Stimulated activated CD4-positive, alpha-beta T cell treated with anti-CD3 and anti-CD28 coated beads, TNF-alpha, amount 100 ng/mL, for 4 hours (primary cell): ENCODE results near the gene MSH6.

Source experiments
- DNase-seq, 3 experiments: peaks; one replicate each; pipeline ENCODE4 v3.0.0-alpha.2; 2020; ENCODE audit warnings: low read depth in 3 of 3

The MSH6 gene, protein sequence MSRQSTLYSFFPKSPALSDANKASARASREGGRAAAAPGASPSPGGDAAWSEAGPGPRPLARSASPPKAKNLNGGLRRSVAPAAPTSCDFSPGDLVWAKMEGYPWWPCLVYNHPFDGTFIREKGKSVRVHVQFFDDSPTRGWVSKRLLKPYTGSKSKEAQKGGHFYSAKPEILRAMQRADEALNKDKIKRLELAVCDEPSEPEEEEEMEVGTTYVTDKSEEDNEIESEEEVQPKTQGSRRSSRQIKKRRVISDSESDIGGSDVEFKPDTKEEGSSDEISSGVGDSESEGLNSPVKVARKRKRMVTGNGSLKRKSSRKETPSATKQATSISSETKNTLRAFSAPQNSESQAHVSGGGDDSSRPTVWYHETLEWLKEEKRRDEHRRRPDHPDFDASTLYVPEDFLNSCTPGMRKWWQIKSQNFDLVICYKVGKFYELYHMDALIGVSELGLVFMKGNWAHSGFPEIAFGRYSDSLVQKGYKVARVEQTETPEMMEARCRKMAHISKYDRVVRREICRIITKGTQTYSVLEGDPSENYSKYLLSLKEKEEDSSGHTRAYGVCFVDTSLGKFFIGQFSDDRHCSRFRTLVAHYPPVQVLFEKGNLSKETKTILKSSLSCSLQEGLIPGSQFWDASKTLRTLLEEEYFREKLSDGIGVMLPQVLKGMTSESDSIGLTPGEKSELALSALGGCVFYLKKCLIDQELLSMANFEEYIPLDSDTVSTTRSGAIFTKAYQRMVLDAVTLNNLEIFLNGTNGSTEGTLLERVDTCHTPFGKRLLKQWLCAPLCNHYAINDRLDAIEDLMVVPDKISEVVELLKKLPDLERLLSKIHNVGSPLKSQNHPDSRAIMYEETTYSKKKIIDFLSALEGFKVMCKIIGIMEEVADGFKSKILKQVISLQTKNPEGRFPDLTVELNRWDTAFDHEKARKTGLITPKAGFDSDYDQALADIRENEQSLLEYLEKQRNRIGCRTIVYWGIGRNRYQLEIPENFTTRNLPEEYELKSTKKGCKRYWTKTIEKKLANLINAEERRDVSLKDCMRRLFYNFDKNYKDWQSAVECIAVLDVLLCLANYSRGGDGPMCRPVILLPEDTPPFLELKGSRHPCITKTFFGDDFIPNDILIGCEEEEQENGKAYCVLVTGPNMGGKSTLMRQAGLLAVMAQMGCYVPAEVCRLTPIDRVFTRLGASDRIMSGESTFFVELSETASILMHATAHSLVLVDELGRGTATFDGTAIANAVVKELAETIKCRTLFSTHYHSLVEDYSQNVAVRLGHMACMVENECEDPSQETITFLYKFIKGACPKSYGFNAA (N-terminal part only)

GRCh38 chr2:47782671-47783485, at the start of gene MSH6:
Gene MSH6 (plus strand): TSS chr2:47783145. CDS start chr2:47783234, 89 bp downstream.
- peak; percentile 81 to 84 (median 82) for DNase-seq

GRCh38 chr2:47735136-47735869, 47.6 kb upstream of the MSH6 start:
- DNase-seq, result no peak

DNA sequence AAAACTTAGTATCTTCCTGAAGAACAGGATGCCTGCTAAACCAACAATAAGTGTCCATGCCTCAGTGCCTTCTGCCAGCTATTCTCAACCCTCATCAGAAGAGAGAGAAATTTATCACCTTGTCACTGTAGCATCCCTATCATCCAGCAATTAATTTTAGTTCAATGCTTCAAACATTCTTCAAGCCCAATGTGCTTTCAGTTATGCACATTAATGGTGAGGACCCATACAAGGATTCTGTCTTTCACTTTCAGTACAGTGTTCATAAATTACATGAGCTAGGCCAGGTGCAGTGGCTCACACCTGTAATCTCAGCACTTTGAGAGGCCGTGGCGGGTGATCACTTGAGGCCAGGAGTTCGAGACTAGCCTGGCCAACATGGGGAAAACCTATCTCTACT, 47.0 kb upstream of the MSH6 start:
- DNase-seq, result no peak

GRCh38 chr2:47737191-47737975, 45.6 kb upstream of the MSH6 start:
- no peak for DNase-seq

DNA sequence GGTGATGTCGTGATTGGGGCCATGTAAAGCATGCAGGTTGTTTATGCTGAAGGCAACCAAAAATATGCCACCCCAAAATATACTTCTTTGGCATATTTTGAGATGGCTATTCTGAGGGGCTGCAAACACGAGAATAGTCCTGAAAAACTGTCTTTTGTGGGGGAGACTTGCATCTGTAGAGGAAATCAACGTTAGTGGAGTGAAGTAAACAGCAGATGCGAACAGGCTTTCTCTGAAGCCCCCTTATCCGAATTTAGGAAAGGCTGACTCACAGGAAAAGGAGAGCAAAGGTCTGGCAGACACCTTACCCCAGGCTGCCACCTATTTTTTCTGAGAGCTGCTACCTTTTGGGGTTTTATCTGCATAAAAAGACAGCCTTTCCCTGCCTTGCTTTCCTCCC, 44.6 kb upstream of the MSH6 start:
- DNase-seq, result no peak

DNA sequence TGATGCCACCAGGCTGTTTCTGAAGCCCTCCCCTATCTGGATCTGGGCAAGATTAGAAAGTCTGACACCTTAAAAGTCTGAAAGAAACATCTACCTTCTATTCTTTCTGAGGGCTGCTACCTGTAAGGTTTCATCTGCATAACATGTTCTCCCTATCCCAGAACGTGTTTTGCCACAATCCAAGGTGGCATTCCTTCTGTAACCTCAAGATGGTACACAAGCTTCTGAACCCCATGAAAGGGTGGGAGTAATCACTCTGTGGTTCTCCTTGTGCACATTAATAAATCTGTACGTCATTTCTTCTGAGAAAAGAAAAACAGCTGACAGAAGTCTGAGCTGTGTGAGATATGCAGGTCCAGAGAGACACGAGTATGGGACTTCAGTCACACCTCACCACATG, 41.8 kb upstream of the MSH6 start:
- DNase-seq, result no peak

- DNase-seq, result no peak
Measured at GRCh38 chr2:47741637-47742036, 41.3 kb upstream of the MSH6 start.

- no peak for DNase-seq
Measured at GRCh38 chr2:47744074-47744473, 38.9 kb upstream of the MSH6 start.

DNA sequence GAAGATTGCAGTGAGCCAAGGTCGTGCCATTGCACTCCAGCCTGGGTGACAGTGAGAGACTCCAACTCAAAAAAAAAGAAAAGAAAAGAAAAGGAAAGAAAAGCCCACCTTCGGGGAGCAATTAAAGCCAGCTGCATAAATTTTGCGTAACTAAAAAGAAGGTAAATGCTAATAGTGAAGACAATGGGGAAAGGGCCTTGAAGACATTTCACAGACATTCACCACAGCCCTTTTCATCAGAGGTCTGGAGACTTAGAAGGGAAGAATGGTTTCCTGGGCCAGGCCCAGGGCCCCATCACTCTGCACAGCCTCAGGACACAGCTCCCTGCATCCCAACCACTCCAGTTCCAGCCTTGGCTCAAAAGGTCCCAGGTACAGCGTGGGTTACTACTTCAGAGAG, 35.1 kb upstream of the MSH6 start:
- no peak for DNase-seq

DNA sequence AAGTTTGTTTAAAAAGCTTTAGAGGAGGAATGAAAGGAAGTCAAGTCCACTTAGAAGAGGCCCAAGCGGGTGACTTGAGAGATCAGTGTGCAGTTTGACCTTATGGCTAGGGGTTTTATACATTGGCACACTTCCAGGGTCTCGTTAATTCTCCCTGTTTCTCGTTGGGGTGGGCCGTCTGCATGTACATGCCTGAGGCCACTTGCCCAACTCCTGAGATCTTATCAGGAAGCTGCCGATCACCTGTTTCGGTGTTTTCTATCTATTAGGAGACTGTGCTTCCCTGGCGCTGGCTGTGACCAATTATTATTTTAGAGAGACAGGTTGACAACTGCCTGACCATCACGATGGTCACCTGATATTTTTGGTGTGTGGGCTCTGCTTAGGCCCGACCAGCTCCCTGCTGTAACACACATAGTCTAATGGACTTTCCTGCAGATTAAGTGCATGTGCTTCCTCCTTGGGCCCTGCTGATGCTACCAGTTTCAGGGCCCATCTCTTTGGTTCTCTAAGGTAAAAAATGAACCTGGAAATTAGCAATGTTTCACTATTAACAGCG, 31.0 kb upstream of the MSH6 start:
- DNase-seq, result no peak

GRCh38 chr2:47767497-47767844, 15.5 kb upstream of the MSH6 start:
- no peak for DNase-seq

DNA sequence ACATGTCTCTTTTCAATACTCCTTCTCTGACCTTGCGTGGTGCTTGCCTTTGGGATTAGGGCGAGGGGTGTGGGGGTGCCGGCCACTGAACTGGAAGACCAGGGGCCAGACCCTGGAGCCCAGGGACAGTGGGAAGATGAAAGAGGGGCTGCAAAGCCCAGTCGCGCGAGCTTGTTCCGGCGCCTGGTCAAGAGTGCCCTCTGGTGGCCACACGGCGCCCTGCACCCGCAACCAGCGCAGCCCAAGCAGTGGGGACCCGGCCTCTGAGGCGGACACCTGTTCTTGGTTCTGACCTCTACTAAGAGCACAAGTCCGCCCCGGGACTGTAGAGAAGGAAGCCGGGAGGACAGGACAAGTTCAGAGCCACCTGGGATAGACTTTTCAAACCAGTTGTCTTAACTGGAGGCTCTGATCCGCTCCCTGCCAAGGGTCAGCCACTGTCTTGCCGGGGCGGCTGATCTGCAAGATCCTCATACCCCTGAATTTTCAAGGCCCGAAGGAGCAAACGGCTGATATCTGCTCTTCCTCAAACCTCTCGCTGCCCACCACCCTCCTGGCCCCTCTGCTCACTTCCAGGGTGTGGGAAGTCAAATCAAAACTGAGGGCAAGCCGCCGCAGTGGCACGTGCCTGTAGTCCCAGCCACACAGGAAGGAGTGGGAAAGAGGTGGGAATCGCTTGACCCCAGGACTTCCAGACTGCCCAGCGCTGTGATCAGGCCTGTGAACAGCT, 14.9 kb upstream of the MSH6 start:
- peak; percentile 49 to 60 (median 50) for DNase-seq

- DNase-seq, result no peak
Measured at GRCh38 chr2:47769318-47769717, 13.6 kb upstream of the MSH6 start.

DNA sequence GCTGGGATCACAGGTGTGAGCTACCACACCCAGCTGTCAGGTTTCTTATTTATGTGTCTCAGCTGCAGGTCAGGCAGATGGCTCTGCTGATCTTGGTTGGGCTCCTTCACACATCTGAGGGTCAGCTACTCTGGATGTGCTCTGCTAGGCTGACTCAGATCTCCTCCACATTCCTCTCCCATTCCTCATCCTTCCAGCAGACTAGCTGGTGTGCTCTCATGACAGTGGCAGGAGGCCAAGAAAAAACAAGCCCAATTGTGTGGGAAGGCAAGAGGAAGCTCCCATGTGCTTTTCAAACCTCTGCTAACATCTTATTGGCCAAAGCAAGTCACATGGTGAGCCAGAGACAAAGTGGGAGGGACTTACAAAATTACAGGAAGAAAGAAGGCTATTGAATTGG, 11.7 kb upstream of the MSH6 start:
- DNase-seq, result no peak

- no peak for DNase-seq
Measured at GRCh38 chr2:47772343-47772742, 10.6 kb upstream of the MSH6 start.

DNA sequence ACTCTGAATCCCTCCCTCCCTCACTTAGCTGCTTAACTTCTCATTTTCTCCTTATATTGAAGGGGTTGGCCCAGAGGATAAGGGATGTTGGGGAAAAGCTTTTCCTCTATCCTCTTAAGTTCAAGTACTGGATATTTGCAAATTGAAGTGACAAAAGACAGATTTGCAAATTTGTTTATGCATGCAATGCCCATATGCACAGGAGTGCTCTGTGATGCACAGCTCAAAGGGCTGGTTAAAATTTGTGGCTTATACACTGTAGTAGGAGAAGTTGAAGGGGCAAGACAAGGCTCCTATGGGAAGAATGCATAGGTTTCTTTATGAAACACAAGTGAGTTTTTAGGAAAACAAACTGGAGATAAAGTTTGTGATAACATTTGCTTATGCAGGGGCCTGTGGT, 8.4 kb upstream of the MSH6 start:
- DNase-seq, result no peak

DNA sequence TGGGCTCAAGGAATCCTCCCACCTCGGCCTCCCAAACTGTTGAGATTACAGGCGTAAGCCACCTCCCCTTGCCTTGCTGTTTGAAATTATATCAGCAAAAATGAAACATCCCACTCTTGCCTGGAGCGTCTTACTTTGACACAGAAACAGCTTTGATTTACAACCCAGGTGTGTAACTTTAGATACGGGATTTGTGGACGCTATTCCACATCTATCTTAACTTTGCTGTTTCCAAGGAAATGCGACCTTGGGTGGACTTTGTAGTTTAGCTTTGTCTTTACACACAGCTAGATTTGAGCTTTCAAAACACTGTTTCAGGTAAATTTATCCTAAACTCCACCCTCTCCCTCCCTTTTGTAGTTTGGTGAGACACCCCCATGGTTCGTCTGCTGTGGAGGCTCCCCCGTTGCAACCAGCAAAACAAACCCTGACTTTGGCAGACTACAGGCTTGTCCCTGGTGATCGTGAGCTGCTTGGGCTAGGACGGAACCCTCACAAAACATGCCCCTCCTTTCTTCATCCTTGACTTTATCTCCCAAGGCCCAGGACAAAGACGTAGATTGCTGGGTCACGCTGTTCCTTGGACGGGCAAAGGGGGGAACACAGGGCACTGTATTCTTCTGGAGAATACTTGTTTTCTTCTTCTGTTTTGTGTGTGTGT, 5.5 kb upstream of the MSH6 start:
- no peak for DNase-seq
